Fibroblast of lung (primary cell): ENCODE results near the gene INPP5K. TPM values are rescaled to one million over a fixed set of nuclear protein-coding genes. Genes with fewer than 3 reads are reported as not detected.

Source experiments
- DNase-seq, 2 donors: peaks; one replicate each; pipeline versions ENCODE4 v3.0.0 to v3.0.0-alpha.2; 2010; ENCODE audit warnings: low read depth in 2 of 2
- H2AFZ ChIP-seq: 2 replicates; pipeline ENCODE4 v1.5.1; 2012; ENCODE audit warnings: low read length, control low read depth, inconsistent platforms
- H3K27ac ChIP-seq: 2 replicates; pipeline ENCODE4 v1.5.1; 2011; ENCODE audit warnings: low read length, control low read depth; ENCODE audit not compliant: insufficient read depth
- H3K27me3 ChIP-seq: 2 replicates; pipeline ENCODE4 v1.5.1; 2011; ENCODE audit warnings: mild to moderate bottlenecking, low read length; ENCODE audit not compliant: control insufficient read depth, insufficient read depth
- H3K36me3 ChIP-seq: 2 replicates; pipeline ENCODE4 v1.5.1; 2011; ENCODE audit warnings: low read length; ENCODE audit not compliant: control insufficient read depth, insufficient read depth
- H3K4me1 ChIP-seq: 2 replicates; pipeline ENCODE4 v1.5.1; 2011; ENCODE audit warnings: low read length; ENCODE audit not compliant: control insufficient read depth, insufficient read depth; ENCODE audit errors: extremely low read depth
- H3K4me2 ChIP-seq: 2 replicates; pipeline ENCODE4 v1.5.1; 2011; ENCODE audit warnings: low read length, control low read depth; ENCODE audit not compliant: insufficient read depth; ENCODE audit errors: extremely low read depth
- H3K4me3 ChIP-seq, 4 experiments: fragments of 200-600 bp in 1 of 4; sonication (generic) in 1 of 4; replicated peaks in 1 of 4; 2 replicates each; pipeline ENCODE4 v1.5.1; 2011 to 2016; ENCODE audit warnings: low read length in 4 of 4, low read depth in 3 of 4, mild to moderate bottlenecking in 3 of 4, control low read depth in 2 of 4, inconsistent platforms in 1 of 4, mixed read lengths in 1 of 4; ENCODE audit not compliant: insufficient read depth in 1 of 4; ENCODE audit errors: control extremely low read depth in 1 of 4
- H3K79me2 ChIP-seq: 2 replicates; pipeline ENCODE4 v1.5.1; 2012; ENCODE audit warnings: mild to moderate bottlenecking, low read length, inconsistent platforms; ENCODE audit not compliant: control insufficient read depth, insufficient read depth
- H3K9ac ChIP-seq: 2 replicates; pipeline ENCODE4 v1.5.1; 2011; ENCODE audit warnings: mild to moderate bottlenecking, low read length, control low read depth; ENCODE audit not compliant: insufficient read depth
- H3K9me3 ChIP-seq: 2 replicates; pipeline ENCODE4 v1.5.1; 2012; ENCODE audit warnings: low read depth, low read length; ENCODE audit not compliant: control insufficient read depth, insufficient read depth
- H4K20me1 ChIP-seq: 2 replicates; pipeline ENCODE4 v1.5.1; 2011; ENCODE audit warnings: low read length; ENCODE audit not compliant: control insufficient read depth, insufficient read depth; ENCODE audit errors: extremely low read depth
- EZH2 ChIP-seq: IDR thresholded peaks from 2 replicates; pipeline ENCODE4 v1.5.1; 2012; ENCODE audit warnings: low read length, control low read depth, mild to moderate bottlenecking; ENCODE audit errors: missing control alignments
- polyA plus RNA-seq, 2 donors: library from polyadenylated mRNA; depleted of rRNA in 1 of 2; stranded (reverse) in 1 of 2; unstranded in 1 of 2; fragments of >200 nt; gene quantifications; 2 replicates each; pipeline ENCODE4 v1.2.1, GENCODE V29; 2011 to 2012; ENCODE audit warnings: missing spikeins in 1 of 2
- total RNA-seq: library from RNA; depleted of rRNA; stranded (reverse); fragments of >200 nt; gene quantifications from 2 replicates; pipeline ENCODE4 v1.2.1, GENCODE V29; 2014
- TF ChIP-seq, protein P1 (sequence below), 2 donors: IDR thresholded peaks in 1 of 2; conservative IDR thresholded peaks in 1 of 2; 1 replicate in 1 of 2; 2 replicates in 1 of 2; pipeline ENCODE4 v1.5.1; 2011 to 2012; ENCODE audit warnings: low read length in 2 of 2, control low read depth in 1 of 2, inconsistent platforms in 1 of 2, low read depth in 1 of 2, mild to moderate bottlenecking in 1 of 2

The INPP5K gene
- total and polyA plus RNA-seq, 2 donors (not counting 1 experiment from before 2014, with no cell fraction given), result 21.0 to 34.5 TPM

DNA sequence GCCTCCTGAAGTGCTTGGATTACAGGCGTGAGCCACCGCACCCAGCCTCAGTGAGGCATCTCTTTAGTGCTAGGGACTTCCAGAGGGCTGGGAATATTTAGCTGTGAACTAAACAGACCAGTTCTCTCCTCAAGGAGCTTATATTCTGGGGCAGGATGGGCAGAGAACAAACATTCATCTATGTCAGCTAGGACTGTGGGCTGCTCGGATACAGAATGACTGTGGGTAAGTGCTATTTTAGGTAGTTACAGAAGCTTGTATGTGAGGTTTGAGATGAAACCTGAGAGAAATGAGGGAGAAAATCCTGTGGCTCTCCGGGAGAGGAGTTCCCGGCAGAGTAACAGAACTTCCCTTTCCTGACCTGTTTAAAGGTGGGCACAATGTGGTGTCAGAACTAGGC lies 6.2 kb upstream of the INPP5K start:
- no peak overlapping the region for H3K4me2 ChIP-seq
- no peak overlapping the region for H3K9ac ChIP-seq
- H3K27me3 ChIP-seq, result no peaks in the 10 kb centered on the region
- H2AFZ ChIP-seq, result no peak overlapping the region
- H3K27ac ChIP-seq, result no peak overlapping the region
- H3K36me3 ChIP-seq, result peaks cover 4% of the 10 kb centered on the region
- no peaks in the 10 kb centered on the region for H3K4me1 ChIP-seq
- no peak for DNase-seq
- H3K4me3 ChIP-seq, result no peak overlapping the region
- TF ChIP-seq, protein P1, sequence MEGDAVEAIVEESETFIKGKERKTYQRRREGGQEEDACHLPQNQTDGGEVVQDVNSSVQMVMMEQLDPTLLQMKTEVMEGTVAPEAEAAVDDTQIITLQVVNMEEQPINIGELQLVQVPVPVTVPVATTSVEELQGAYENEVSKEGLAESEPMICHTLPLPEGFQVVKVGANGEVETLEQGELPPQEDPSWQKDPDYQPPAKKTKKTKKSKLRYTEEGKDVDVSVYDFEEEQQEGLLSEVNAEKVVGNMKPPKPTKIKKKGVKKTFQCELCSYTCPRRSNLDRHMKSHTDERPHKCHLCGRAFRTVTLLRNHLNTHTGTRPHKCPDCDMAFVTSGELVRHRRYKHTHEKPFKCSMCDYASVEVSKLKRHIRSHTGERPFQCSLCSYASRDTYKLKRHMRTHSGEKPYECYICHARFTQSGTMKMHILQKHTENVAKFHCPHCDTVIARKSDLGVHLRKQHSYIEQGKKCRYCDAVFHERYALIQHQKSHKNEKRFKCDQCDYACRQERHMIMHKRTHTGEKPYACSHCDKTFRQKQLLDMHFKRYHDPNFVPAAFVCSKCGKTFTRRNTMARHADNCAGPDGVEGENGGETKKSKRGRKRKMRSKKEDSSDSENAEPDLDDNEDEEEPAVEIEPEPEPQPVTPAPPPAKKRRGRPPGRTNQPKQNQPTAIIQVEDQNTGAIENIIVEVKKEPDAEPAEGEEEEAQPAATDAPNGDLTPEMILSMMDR (conservative IDR thresholded peaks at IDR 0.05 in 1 of 2, IDR thresholded peaks at IDR 0.05 in 1 of 2; ENCODE audit: low read depth in 1 of 2, low read length in 2 of 2), result no peak
- TF ChIP-seq EZH2, result no peak
- H3K79me2 ChIP-seq, result no peaks in the 10 kb centered on the region
- no peaks in the 10 kb centered on the region for H3K9me3 ChIP-seq
- H4K20me1 ChIP-seq, result no peaks in the 10 kb centered on the region

DNA sequence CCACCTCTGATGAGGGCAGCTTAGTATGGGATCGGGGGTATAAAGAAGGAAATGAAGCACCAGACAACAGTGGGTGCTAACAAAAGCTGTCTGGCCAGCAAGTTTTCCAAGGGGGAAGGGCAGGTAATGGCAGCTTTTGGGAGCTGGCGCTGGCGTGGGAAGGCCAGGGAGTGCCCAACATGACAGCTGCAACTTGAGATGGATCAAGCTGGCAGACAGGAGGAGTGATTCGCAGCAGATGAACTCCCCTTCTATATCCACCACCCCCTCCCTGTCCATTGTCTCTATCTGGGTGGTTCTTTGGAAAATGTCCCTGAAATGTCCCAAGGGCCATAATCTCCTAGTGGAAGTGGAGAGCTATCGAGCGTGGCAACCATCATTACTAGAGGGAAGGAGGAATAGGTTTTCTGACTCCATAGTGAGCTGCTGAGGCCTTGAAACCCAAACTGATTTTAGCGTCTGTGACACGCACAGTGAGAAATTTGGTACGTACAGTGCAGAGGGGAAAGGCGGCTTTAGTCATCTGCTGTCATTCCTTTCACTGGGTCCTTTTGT lies 4.8 kb upstream of the INPP5K start:
- Histone ChIP-seq H3K9me3 (no peaks in the 10 kb centered on the region), H2AFZ (no peak overlapping the region), H3K36me3 (peaks cover 4% of the 10 kb centered on the region), H3K4me3 (no peak overlapping the region), H3K27me3 (no peaks in the 10 kb centered on the region), H3K79me2 (peaks cover 2% of the 10 kb centered on the region), H4K20me1 (no peaks in the 10 kb centered on the region), H3K4me1 (no peaks in the 10 kb centered on the region), H3K27ac (no peak overlapping the region), H3K9ac (no peak overlapping the region), H3K4me2 (no peak overlapping the region)
- TF ChIP-seq, protein P1 (conservative IDR thresholded peaks at IDR 0.05 in 1 of 2, IDR thresholded peaks at IDR 0.05 in 1 of 2; ENCODE audit: low read depth in 1 of 2, low read length in 2 of 2), result no peak
- no peak for TF ChIP-seq EZH2
- DNase-seq, result no peak

DNA sequence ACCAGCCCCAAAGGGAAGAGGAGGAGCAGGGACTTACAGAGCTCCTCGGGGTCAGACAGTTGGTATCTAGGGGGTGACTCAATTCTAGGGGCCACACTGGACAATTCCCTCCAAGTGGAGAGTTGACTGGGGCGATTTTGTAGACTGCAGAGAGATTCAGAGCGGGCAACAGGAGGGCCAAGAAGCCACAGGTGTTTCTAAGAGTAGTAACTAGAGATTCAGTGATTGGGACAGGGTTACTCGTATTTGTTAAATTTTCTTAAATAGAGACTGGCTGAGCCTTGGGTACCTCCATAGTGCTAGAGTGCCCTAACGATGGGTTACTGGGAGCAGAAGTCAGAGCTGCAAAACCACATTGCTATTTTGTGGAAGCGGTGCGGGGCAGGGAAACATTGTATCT lies 3.3 kb upstream of the INPP5K start:
- peaks cover 3% of the 10 kb centered on the region for H3K79me2 ChIP-seq
- no peaks in the 10 kb centered on the region for H4K20me1 ChIP-seq
- H3K4me1 ChIP-seq, result peaks cover 5% of the 10 kb centered on the region
- H3K27ac ChIP-seq, result no peak overlapping the region
- no peak overlapping the region for H3K4me3 ChIP-seq
- no peaks in the 10 kb centered on the region for H3K27me3 ChIP-seq
- no peak for DNase-seq
- H3K9me3 ChIP-seq, result no peaks in the 10 kb centered on the region
- H3K9ac ChIP-seq, result no peak overlapping the region
- TF ChIP-seq, protein P1 (conservative IDR thresholded peaks at IDR 0.05 in 1 of 2, IDR thresholded peaks at IDR 0.05 in 1 of 2; ENCODE audit: low read depth in 1 of 2, low read length in 2 of 2), result no peak
- no peak for TF ChIP-seq EZH2
- H3K36me3 ChIP-seq, result peaks cover 2% of the 10 kb centered on the region
- no peak overlapping the region for H2AFZ ChIP-seq
- no peak overlapping the region for H3K4me2 ChIP-seq
